A172 (cell line): ENCODE results near the gene PER1. TPM values are rescaled to one million over a fixed set of nuclear protein-coding genes. Genes with fewer than 3 reads are reported as not detected.
A peak's percentile ranks its signal among the peaks of the same experiment; 100 is the strongest.

Experiments
- DNase-seq: peaks from one replicate; pipeline ENCODE4 v3.0.0-alpha.2; 2015; ENCODE audit warnings: low spot score
- total RNA-seq: library from RNA; depleted of rRNA; stranded (reverse); fragments of >200 nt; shearing (Covaris generic); gene quantifications from 2 replicates; pipeline ENCODE4 v1.2.3, GENCODE V29; 2014

Gene PER1
- total RNA-seq, 1 experiment from 2014 or later = 6.9 TPM

GRCh38 chr17:8153031-8153451 lies 837 bp upstream of the PER1 start:
- no peak for DNase-seq

GRCh38 chr17:8151641-8152111 lies 528 bp downstream of the PER1 start:
- DNase-seq = peak; percentile 67

GRCh38 chr17:8151120-8151640 lies 1.0 kb downstream of the PER1 start:
- DNase-seq = peak; percentile 84

GRCh38 chr17:8150194-8151119 lies 1.7 kb downstream of the PER1 start:
- no peak for DNase-seq

- no peak for DNase-seq
Observed at GRCh38 chr17:8149419-8150193, 2.6 kb downstream of the PER1 start.

GRCh38 chr17:8148560-8148959 lies 3.6 kb downstream of the PER1 start:
- DNase-seq = no peak

GRCh38 chr17:8147805-8148404 lies 4.3 kb downstream of the PER1 start:
- no peak for DNase-seq

- DNase-seq = no peak
Observed at GRCh38 chr17:8147141-8147804, 4.9 kb downstream of the PER1 start.

GRCh38 chr17:8146381-8147140 lies 5.6 kb downstream of the PER1 start:
- no peak for DNase-seq

GRCh38 chr17:8145811-8146210 lies 6.4 kb downstream of the PER1 start:
- DNase-seq = no peak

- DNase-seq = no peak
Observed at GRCh38 chr17:8144401-8145231, 7.6 kb downstream of the PER1 start.

GRCh38 chr17:8143581-8144400 lies 8.4 kb downstream of the PER1 start:
- DNase-seq = no peak

GRCh38 chr17:8142887-8143580 lies 9.2 kb downstream of the PER1 start:
- no peak for DNase-seq

- DNase-seq = no peak
Observed at GRCh38 chr17:8142158-8142886, 9.9 kb downstream of the PER1 start.

GRCh38 chr17:8141741-8142140 lies 10.5 kb downstream of the PER1 start:
- no peak for DNase-seq

- no peak for DNase-seq
Observed at GRCh38 chr17:8141045-8141444, 11.2 kb downstream of the PER1 start.
